GM12801 (cell line): ENCODE results near the gene KIAA1671.

ENCODE experiments used
- TF ChIP-seq, protein P1 (sequence below): IDR thresholded peaks from one replicate; pipeline ENCODE4 v1.5.1; 2011; ENCODE audit warnings: control low read depth; ENCODE audit not compliant: insufficient read length; ENCODE audit errors: extremely low read depth

Gene KIAA1671

DNA sequence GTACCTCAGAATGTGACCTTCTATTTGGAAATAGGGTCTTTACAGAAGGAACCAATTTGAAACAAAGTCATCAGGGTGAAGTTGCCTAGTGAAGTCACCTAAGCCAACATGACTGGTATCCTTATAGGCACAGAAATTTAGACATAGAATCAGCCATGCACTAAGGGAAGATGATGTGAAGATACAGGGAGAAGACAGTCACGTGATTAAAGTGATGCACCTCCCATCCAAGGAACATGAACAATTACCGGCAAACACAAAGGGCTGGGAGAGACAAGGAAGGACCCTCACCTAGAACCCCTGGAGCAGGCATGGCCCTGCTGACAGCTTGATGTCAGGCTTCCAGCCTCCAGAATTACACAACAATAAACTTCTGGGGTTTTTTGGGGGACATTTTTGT is 263.7 kb downstream of the KIAA1671 start:
- TF ChIP-seq, protein P1, sequence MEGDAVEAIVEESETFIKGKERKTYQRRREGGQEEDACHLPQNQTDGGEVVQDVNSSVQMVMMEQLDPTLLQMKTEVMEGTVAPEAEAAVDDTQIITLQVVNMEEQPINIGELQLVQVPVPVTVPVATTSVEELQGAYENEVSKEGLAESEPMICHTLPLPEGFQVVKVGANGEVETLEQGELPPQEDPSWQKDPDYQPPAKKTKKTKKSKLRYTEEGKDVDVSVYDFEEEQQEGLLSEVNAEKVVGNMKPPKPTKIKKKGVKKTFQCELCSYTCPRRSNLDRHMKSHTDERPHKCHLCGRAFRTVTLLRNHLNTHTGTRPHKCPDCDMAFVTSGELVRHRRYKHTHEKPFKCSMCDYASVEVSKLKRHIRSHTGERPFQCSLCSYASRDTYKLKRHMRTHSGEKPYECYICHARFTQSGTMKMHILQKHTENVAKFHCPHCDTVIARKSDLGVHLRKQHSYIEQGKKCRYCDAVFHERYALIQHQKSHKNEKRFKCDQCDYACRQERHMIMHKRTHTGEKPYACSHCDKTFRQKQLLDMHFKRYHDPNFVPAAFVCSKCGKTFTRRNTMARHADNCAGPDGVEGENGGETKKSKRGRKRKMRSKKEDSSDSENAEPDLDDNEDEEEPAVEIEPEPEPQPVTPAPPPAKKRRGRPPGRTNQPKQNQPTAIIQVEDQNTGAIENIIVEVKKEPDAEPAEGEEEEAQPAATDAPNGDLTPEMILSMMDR = no peak

DNA sequence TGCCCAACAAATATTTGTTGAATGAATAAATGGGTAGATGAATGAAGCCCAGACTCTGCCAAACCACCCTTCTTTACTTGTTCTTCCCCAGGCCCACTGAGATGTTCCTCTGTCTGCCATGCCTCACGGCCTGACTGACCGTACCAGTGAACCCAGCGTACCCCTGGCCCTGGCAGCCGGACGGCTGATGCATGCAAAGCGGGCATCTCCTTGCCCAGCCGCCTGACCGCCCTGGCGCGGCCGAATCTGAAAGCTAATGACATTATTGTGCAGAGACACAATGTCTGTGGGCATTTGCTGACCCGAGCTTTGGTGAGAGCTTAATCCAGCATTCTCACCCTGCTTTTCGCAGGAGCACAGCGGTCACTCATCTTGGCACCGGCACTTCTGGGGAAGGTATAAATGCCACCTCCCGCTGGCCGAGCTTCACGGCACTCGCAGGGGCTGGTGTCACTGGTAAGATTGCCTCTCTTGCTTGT is 266.7 kb downstream of the KIAA1671 start, which contains the start of gene CRYBB2:
TSS of gene CRYBB2 (plus strand) at position 429 of the 479 bp plus-strand sequence. CDS start 1,791 bp downstream, outside the sequence.
- TF ChIP-seq, protein P1 = no peak

- TF ChIP-seq, protein P1 = no peak
Measured at GRCh38 chr22:25219948-25220442, 267.5 kb downstream of the KIAA1671 start.

GRCh38 chr22:25221790-25222189 is 269.3 kb downstream of the KIAA1671 start:
- TF ChIP-seq, protein P1 = no peak

GRCh38 chr22:25223269-25223850 is 270.8 kb downstream of the KIAA1671 start:
- TF ChIP-seq, protein P1 = no peak

- TF ChIP-seq, protein P1 = no peak
Measured at GRCh38 chr22:25228822-25229221, 276.3 kb downstream of the KIAA1671 start.

DNA sequence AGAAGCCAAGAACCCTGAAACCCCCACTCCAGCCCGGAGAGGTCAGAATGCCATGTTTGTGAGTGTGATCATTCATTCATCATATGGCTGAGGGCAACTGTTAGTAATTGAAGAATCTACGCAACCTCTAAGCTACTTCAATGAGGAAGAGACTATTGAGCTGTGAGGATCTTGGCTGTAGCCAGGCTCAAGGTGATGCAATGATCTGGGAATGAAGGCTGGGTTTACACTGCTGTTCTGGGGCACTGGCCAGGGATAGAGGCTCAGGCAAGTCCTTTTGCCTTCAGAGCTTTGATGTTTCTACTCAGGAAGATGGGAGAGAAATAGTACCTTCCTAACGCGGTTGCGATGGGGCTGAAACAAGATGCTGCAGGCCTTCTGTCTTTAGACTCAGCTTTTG is 279.8 kb downstream of the KIAA1671 start:
- TF ChIP-seq, protein P1 = no peak
